ENCODE measurements around the gene N4BP3.
A peak's percentile ranks its signal among the peaks of the same experiment; 100 is the strongest.

N4BP3 gene

GRCh38 chr5:178150977-178151734, 37.8 kb downstream of the N4BP3 start:
- no peak for DNase-seq

GRCh38 chr5:178152491-178153444, 39.4 kb downstream of the N4BP3 start:
- no peak for DNase-seq

- DNase-seq = peak; percentile 95
These were observed 40.4 kb downstream of the N4BP3 start, which contains the start of gene NHP2 for GRCh38 chr5:178153530-178154340. Gene NHP2, minus strand, starts transcription at chr5:178153885. Its CDS starts 68 bp downstream, at chr5:178153817.

GRCh38 chr5:178155065-178155464, 41.7 kb downstream of the N4BP3 start:
- DNase-seq = no peak

- no peak for DNase-seq
These were observed 46.8 kb downstream of the N4BP3 start for GRCh38 chr5:178160176-178160575.

GRCh38 chr5:178162481-178162880, 49.1 kb downstream of the N4BP3 start:
- no peak for DNase-seq

- peak; percentile 88 for DNase-seq
These were observed 50.7 kb downstream of the N4BP3 start for GRCh38 chr5:178163772-178164735.

GRCh38 chr5:178165581-178165980, 52.2 kb downstream of the N4BP3 start:
- no peak for DNase-seq

- no peak for DNase-seq
These were observed 57.1 kb downstream of the N4BP3 start for GRCh38 chr5:178170455-178170854.

GRCh38 chr5:178174456-178174855, 61.1 kb downstream of the N4BP3 start:
- no peak for DNase-seq
